ENCODE measurements around the gene ATOH8.

The ATOH8 gene

DNA sequence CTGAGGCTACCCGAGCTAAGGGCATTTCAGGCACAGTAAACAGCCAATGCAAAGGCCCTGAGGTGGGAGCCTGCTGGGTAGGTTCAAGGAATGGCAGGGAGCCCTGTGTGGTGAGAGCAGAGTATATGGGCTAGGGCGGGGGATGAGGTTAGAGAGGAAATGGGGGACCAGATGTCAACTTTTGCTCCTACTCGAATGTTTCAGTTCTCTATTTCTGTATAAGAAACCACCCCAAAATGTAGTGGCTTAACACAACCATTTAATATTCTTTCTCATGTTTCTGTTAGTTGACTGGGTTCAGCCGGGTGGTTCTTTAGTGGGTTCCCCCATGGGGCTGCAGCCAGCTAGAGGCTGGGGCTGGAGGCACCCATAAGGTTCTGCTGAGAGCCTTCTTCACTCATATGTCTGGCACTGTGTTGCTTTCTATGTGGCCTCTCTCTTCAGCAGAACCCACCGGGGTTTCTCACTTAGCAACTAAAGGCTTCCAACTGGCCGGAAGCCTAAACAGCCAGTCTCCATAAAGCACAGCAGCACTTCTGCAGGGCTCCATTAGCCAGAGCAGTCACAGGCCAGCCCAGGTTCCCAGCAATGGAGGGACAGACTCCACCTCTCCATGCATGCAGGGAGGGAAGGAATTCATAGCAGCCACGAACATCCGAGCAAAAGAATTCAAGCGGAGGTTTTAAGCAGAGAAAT, 5.6 kb upstream of the ATOH8 start:
- Mint-ChIP-seq H3K4me3 (no peak overlapping the region), H3K27ac (no peak overlapping the region)

GRCh38 chr2:85748985-85749875, 4.6 kb upstream of the ATOH8 start:
- H3K36me3 Mint-ChIP-seq (ENCODE audit: low read depth): no peaks in the 10 kb centered on the region
- H3K9me3 Mint-ChIP-seq: peaks cover 17% of the 10 kb centered on the region
- H3K4me3 Mint-ChIP-seq: no peak overlapping the region
- H3K4me1 Mint-ChIP-seq (ENCODE audit: low read depth): peaks cover 76% of the 10 kb centered on the region
- intact Hi-C loops (cut with micrococcal nuclease): no loop called here
- no peak overlapping the region for H3K27ac Mint-ChIP-seq
- H3K27me3 Mint-ChIP-seq: peaks cover 82% of the 10 kb centered on the region

More for the DNA sequence above, 5.6 kb upstream of the ATOH8 start:
- H3K4me1 Mint-ChIP-seq (ENCODE audit: low read depth): peaks cover 80% of the 10 kb centered on the region
- no peaks in the 10 kb centered on the region for H3K36me3 Mint-ChIP-seq (ENCODE audit: low read depth)
- peaks cover 17% of the 10 kb centered on the region for H3K9me3 Mint-ChIP-seq
- H3K27me3 Mint-ChIP-seq: peaks cover 85% of the 10 kb centered on the region
- intact Hi-C loops (cut with micrococcal nuclease): no loop called here

- Mint-ChIP-seq H3K9me3 (peaks cover 17% of the 10 kb centered on the region), H3K27ac (no peak overlapping the region), H3K4me3 (no peak overlapping the region), H3K4me1 (ENCODE audit: low read depth) (peaks cover 79% of the 10 kb centered on the region), H3K27me3 (peaks cover 82% of the 10 kb centered on the region), H3K36me3 (ENCODE audit: low read depth) (no peaks in the 10 kb centered on the region)
- intact Hi-C loops (cut with micrococcal nuclease): loop anchor here (2.0 to 5.0 kb wide), 2 partner anchors 46 to 61 kb away; no protein-coding TSS in a partner anchor
Observed at GRCh38 chr2:85750587-85751575, 2.9 kb upstream of the ATOH8 start.

DNA sequence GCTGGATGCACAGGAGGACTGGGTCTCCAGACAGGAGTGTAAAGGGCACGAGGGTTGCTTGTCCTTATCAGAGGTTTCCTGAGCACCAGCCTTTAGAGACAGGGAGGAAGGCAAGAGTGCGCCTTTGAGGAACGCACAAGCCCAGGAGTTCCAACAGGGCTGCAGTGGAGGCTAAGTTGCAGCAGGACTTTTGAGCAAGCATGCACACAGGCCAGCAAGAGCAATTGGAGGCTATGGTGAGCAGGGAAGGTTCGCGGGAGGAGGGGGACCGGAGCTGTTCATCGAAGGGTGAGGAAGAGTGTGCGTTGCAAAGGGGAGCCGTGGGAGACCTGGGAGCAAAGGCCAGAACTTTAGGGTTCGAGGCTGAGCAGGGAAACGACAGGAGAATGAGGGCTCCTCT, 2.2 kb upstream of the ATOH8 start:
- intact Hi-C loops (cut with micrococcal nuclease): loop anchor here (2.0 to 5.0 kb wide), 2 partner anchors 45 to 61 kb away; no protein-coding TSS in a partner anchor
- Mint-ChIP-seq H3K36me3 (ENCODE audit: low read depth) (no peaks in the 10 kb centered on the region), H3K9me3 (peaks cover 17% of the 10 kb centered on the region), H3K27ac (no peak overlapping the region), H3K4me3 (no peak overlapping the region), H3K27me3 (peaks cover 83% of the 10 kb centered on the region), H3K4me1 (ENCODE audit: low read depth) (peaks cover 73% of the 10 kb centered on the region)

DNA sequence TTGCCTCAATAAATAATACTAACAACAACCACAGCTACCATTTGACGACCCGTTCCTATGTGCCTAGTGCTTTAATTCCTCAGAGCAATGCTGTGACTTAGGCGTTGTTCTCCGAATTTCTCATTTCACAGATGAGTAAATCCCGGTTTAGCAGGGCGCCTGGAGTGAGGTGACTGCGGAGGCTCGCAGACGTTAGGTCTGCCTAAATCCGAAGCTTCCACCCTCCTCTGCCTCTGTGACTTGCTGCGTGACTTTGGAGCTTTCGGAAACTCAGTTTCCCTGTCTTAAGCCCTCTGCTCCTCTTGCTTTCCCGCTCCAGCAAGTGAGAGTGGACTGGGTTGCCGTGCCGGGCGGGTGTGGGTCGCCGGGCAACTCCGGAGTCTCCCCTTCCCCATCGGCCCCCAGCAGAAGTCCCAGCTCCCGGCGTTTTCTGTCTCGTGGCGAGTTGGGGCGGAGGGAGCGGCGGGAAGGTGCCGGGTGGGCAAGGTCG, 711 bp upstream of the ATOH8 start:
- Mint-ChIP-seq H3K36me3 (ENCODE audit: low read depth) (no peaks in the 10 kb centered on the region), H3K27me3 (peaks cover 78% of the 10 kb centered on the region), H3K9me3 (peaks cover 10% of the 10 kb centered on the region), H3K4me3 (peak overlapping the region; percentile 82), H3K27ac (peak overlapping the region; percentile 68), H3K4me1 (ENCODE audit: low read depth) (peaks cover 70% of the 10 kb centered on the region)
- intact Hi-C loops (cut with micrococcal nuclease): loop anchor here (5.0 kb wide), 1 partner anchor 59 kb away; no protein-coding TSS in a partner anchor

DNA sequence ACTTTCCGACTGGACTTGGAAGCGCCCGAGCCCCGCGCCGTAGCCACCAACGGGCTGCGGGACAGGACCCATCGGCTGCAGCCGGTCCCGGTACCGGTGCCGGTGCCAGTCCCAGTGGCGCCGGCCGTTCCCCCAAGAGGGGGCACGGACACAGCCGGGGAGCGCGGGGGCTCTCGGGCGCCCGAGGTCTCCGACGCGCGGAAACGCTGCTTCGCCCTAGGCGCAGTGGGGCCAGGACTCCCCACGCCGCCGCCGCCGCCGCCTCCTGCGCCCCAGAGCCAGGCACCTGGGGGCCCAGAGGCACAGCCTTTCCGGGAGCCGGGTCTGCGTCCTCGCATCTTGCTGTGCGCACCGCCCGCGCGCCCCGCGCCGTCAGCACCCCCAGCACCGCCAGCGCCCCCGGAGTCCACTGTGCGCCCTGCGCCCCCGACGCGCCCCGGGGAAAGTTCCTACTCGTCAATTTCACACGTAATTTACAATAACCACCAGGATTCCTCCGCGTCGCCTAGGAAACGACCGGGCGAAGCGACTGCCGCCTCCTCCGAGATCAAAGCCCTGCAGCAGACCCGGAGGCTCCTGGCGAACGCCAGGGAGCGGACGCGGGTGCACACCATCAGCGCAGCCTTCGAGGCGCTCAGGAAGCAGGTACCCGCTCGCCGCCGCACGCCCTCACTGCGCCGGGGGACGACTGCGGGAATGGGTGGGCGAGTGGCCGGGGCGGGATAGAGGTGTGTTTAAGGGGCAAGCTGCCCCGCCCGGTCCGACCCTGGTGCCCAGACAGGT, 713 bp downstream of the ATOH8 start:
- H3K4me1 Mint-ChIP-seq (ENCODE audit: low read depth): peaks cover 55% of the 10 kb centered on the region
- no peak overlapping the region for H3K27ac Mint-ChIP-seq
- H3K27me3 Mint-ChIP-seq: peaks cover 78% of the 10 kb centered on the region
- intact Hi-C loops (cut with micrococcal nuclease): loop anchor here (2.0 to 5.0 kb wide), 2 partner anchors 26 to 58 kb away; no protein-coding TSS in a partner anchor
- no peaks in the 10 kb centered on the region for H3K9me3 Mint-ChIP-seq
- H3K4me3 Mint-ChIP-seq: peak overlapping the region; percentile 82
- no peaks in the 10 kb centered on the region for H3K36me3 Mint-ChIP-seq (ENCODE audit: low read depth)

DNA sequence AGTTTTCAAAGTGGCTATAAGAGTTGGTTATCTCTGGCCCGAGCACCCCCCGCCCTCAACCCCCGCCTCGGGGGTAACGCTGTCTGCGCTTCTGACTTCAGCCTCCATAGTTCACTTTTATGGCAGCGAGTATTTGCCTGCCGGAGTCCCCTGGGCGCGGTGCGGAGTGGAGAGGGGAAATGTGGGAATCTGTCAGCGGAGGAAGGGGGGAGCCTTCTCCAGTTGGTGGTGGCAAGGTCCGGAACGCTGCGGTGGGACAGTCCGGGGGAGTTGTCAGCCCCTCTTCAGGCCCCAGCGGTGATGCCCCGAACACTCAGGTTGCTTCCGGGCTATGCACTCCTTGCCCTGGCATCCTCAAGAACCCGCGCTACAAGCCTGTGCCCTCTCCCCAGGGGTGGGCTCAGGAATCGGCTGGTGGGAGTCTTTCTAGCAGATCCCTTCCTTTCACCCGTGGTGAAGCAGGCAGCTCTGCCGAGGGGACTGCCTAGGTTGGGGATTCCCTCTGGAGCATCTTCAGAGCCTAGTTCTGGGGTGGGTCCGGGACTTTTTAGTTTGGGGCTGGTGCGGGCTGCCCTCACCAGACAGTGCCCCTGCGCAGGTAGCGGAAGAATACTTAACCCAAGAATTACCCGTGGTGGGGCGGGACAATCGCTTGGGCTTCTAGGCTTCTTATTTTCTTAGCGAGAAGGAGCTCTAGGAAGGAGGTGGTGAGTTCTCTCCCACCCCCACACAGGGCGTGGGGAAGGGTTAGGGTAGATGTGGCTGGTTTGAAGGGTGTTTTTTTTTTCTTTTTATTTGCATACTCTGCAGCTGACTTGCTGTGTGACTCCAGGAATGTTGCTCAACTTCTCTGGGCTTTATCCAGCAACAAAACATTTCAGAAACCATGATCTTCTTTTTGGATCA, 1.6 kb downstream of the ATOH8 start:
- H3K27me3 Mint-ChIP-seq: peaks cover 76% of the 10 kb centered on the region
- peak overlapping the region; percentile 81 for H3K4me3 Mint-ChIP-seq
- no peak overlapping the region for H3K27ac Mint-ChIP-seq
- no peaks in the 10 kb centered on the region for H3K36me3 Mint-ChIP-seq (ENCODE audit: low read depth)
- intact Hi-C loops (cut with micrococcal nuclease): loop anchor here (2.0 kb wide), 1 partner anchor 27 kb away; no protein-coding TSS in a partner anchor
- no peaks in the 10 kb centered on the region for H3K9me3 Mint-ChIP-seq
- H3K4me1 Mint-ChIP-seq (ENCODE audit: low read depth): peaks cover 49% of the 10 kb centered on the region

GRCh38 chr2:85756195-85756594, 2.4 kb downstream of the ATOH8 start:
- intact Hi-C loops (cut with micrococcal nuclease): no loop called here
- peaks cover 72% of the 10 kb centered on the region for H3K27me3 Mint-ChIP-seq
- H3K9me3 Mint-ChIP-seq: no peaks in the 10 kb centered on the region
- no peak overlapping the region for H3K27ac Mint-ChIP-seq
- H3K36me3 Mint-ChIP-seq (ENCODE audit: low read depth): no peaks in the 10 kb centered on the region
- H3K4me1 Mint-ChIP-seq (ENCODE audit: low read depth): peaks cover 40% of the 10 kb centered on the region
- no peak overlapping the region for H3K4me3 Mint-ChIP-seq

- no peak overlapping the region for H3K27ac Mint-ChIP-seq
- no peaks in the 10 kb centered on the region for H3K9me3 Mint-ChIP-seq
- peaks cover 71% of the 10 kb centered on the region for H3K27me3 Mint-ChIP-seq
- H3K4me1 Mint-ChIP-seq (ENCODE audit: low read depth): peaks cover 35% of the 10 kb centered on the region
- H3K36me3 Mint-ChIP-seq (ENCODE audit: low read depth): no peaks in the 10 kb centered on the region
- intact Hi-C loops (cut with micrococcal nuclease): no loop called here
- H3K4me3 Mint-ChIP-seq: no peak overlapping the region
Observed at GRCh38 chr2:85756822-85757435, 3.1 kb downstream of the ATOH8 start.

- peaks cover 69% of the 10 kb centered on the region for H3K27me3 Mint-ChIP-seq
- no peaks in the 10 kb centered on the region for H3K36me3 Mint-ChIP-seq (ENCODE audit: low read depth)
- intact Hi-C loops (cut with micrococcal nuclease): no loop called here
- no peak overlapping the region for H3K27ac Mint-ChIP-seq
- no peak overlapping the region for H3K4me3 Mint-ChIP-seq
- H3K4me1 Mint-ChIP-seq (ENCODE audit: low read depth): peaks cover 34% of the 10 kb centered on the region
- H3K9me3 Mint-ChIP-seq: no peaks in the 10 kb centered on the region
Observed at GRCh38 chr2:85757860-85758259, 4.1 kb downstream of the ATOH8 start.

GRCh38 chr2:85758361-85759256, 4.8 kb downstream of the ATOH8 start:
- Mint-ChIP-seq H3K9me3 (no peaks in the 10 kb centered on the region), H3K36me3 (ENCODE audit: low read depth) (no peaks in the 10 kb centered on the region), H3K27me3 (peaks cover 66% of the 10 kb centered on the region), H3K27ac (no peak overlapping the region), H3K4me3 (no peak overlapping the region), H3K4me1 (ENCODE audit: low read depth) (peaks cover 27% of the 10 kb centered on the region)
- intact Hi-C loops (cut with micrococcal nuclease): no loop called here
